HCT116 (cell line): ENCODE results near the gene CYSRT1. TPM values are rescaled to one million over a fixed set of nuclear protein-coding genes. Genes with fewer than 3 reads are reported as not detected.

Experiments used
- ATAC-seq: fragments of 200-7000 bp; cut with Tn5 transposase; 2 replicates; pipeline ENCODE4 v1.9.1; 2020; ENCODE audit warnings: mild to moderate bottlenecking, moderate library complexity
- BruUV-seq: library from RNA; stranded (reverse); fragments of 400-500 nt; replicated peaks from 2 replicates; lab custom pipeline; 2021; lab: Mats Ljungman, UMichigan
- CTCF ChIA-PET: fragments of 300-600 bp; sonication (Branson Sonifier 250); formaldehyde crosslinking; loops from one replicate; lab custom pipeline; 2021; ENCODE audit warnings: antibody characterized with exemption; lab: Charles Lee
- POLR2A ChIA-PET: fragments of 300-600, 350-600 bp; sonication (Branson Sonifier 250); formaldehyde crosslinking; loops from one replicate; lab custom pipeline; 2021; ENCODE audit warnings: antibody characterized with exemption; lab: Charles Lee
- RAD21 ChIA-PET, 2 experiments: fragments of 300-600 bp; sonication (Branson Sonifier 250); formaldehyde crosslinking; loops; one replicate each; lab custom pipeline; 2023; ENCODE audit warnings: low total read pairs in 2 of 2; ENCODE audit not compliant: uncharacterized antibody in 2 of 2, unreplicated experiment in 2 of 2, low non-redundant PET in 1 of 2; lab: Charles Lee
- DNase-seq: peaks from one replicate; pipeline ENCODE4 v3.0.0-alpha.2; 2010; ENCODE audit warnings: low read depth, low spot score
- H2AFZ ChIP-seq: fragments of 200-600 bp; shearing (Covaris generic), sonication (generic); 2 replicates; pipeline ENCODE4 v1.6.1; 2017; ENCODE audit warnings: low read depth, mixed run types, mixed read lengths, antibody characterized with exemption, low read length; ENCODE audit not compliant: poor library complexity, severe bottlenecking
- H3K27ac ChIP-seq: 2 replicates; pipeline ENCODE4 v1.5.1; 2012; ENCODE audit warnings: low read depth, low read length
- H3K27me3 ChIP-seq: fragments of 200-600 bp; sonication (generic); 2 replicates; pipeline ENCODE4 v1.6.1; 2016; ENCODE audit warnings: mixed run types, low read length, mixed read lengths; ENCODE audit not compliant: insufficient read depth
- H3K36me3 ChIP-seq, 2 experiments: fragments of 200-500 bp in 1 of 2; fragments of 200-600 bp in 1 of 2; sonication (Bioruptor generic) in 1 of 2; sonication (generic) in 1 of 2; 2 replicates each; pipeline versions ENCODE4 v1.5.1 to v1.6.1; 2014 to 2016; ENCODE audit warnings: low read length in 2 of 2, inconsistent platforms in 1 of 2, mixed read lengths in 1 of 2, mixed run types in 1 of 2; ENCODE audit not compliant: insufficient read depth in 2 of 2, control insufficient read depth in 1 of 2
- H3K4me1 ChIP-seq, 2 experiments: fragments of 200-600 bp in 1 of 2; sonication (generic) in 1 of 2; 2 replicates each; pipeline versions ENCODE4 v1.5.1 to v1.6.1; 2012 to 2017; ENCODE audit warnings: low read length in 2 of 2, inconsistent platforms in 1 of 2, mild to moderate bottlenecking in 1 of 2, mixed read lengths in 1 of 2, mixed run types in 1 of 2, moderate library complexity in 1 of 2; ENCODE audit not compliant: insufficient read depth in 2 of 2, control insufficient read depth in 1 of 2
- H3K4me2 ChIP-seq: fragments of 200-600 bp; sonication (generic); 2 replicates; pipeline ENCODE4 v1.6.1; 2017; ENCODE audit warnings: mixed run types, low read length, mixed read lengths
- H3K4me3 ChIP-seq, 2 experiments: fragments of 200-600 bp in 1 of 2; sonication (generic) in 1 of 2; replicated peaks in 1 of 2; 2 replicates each; pipeline ENCODE4 v1.5.1; 2011 to 2016; ENCODE audit warnings: low read length in 2 of 2, control low read depth in 1 of 2, low read depth in 1 of 2, mild to moderate bottlenecking in 1 of 2, mixed read lengths in 1 of 2, mixed run types in 1 of 2
- H3K79me2 ChIP-seq: fragments of 200-600 bp; sonication (generic); 2 replicates; pipeline ENCODE4 v1.6.1; 2017; ENCODE audit warnings: mild to moderate bottlenecking, mixed run types, low read length, moderate library complexity, mixed read lengths; ENCODE audit not compliant: insufficient read depth
- H3K9ac ChIP-seq: fragments of 200-600 bp; sonication (generic); 2 replicates; pipeline ENCODE4 v1.6.1; 2016; ENCODE audit warnings: low read length, mixed read lengths
- H3K9me2 ChIP-seq: fragments of 200-600 bp; sonication (generic), shearing (Covaris generic); 2 replicates; pipeline ENCODE4 v1.6.1; 2017; ENCODE audit warnings: mixed run types, mild to moderate bottlenecking, moderate library complexity; ENCODE audit not compliant: insufficient read depth
- H3K9me3 ChIP-seq, 2 experiments: fragments of 200-500 bp in 1 of 2; fragments of 200-600 bp in 1 of 2; sonication (Bioruptor generic) in 1 of 2; sonication (generic) in 1 of 2; 2 replicates each; pipeline ENCODE4 v1.6.1; 2014 to 2017; ENCODE audit warnings: low read length in 2 of 2, mixed read lengths in 2 of 2, inconsistent platforms in 1 of 2, low read depth in 1 of 2, mild to moderate bottlenecking in 1 of 2, mixed run types in 1 of 2, moderate library complexity in 1 of 2; ENCODE audit not compliant: control insufficient read depth in 1 of 2, insufficient read depth in 1 of 2
- H4K20me1 ChIP-seq: fragments of 200-600 bp; sonication (generic), shearing (Covaris generic); 2 replicates; pipeline ENCODE4 v1.6.1; 2017; ENCODE audit warnings: mixed run types, mild to moderate bottlenecking, moderate library complexity; ENCODE audit not compliant: insufficient read depth
- CBX3 ChIP-seq: IDR thresholded peaks from 2 replicates; pipeline ENCODE4 v1.6.1; 2012; ENCODE audit warnings: low read depth
- CEBPB ChIP-seq: IDR thresholded peaks from 2 replicates; pipeline ENCODE4 v1.6.1; 2012; ENCODE audit warnings: low read depth
- EZH2 ChIP-seq: fragments of 200-600 bp; sonication (generic); IDR thresholded peaks from 2 replicates; pipeline ENCODE4 v1.6.1; 2017; ENCODE audit warnings: antibody characterized with exemption, mixed run types
- JUND ChIP-seq: IDR thresholded peaks from 2 replicates; pipeline ENCODE4 v1.6.1; 2012
- MAX ChIP-seq: IDR thresholded peaks from 2 replicates; pipeline ENCODE4 v1.6.1; 2012
- POLR2A ChIP-seq: IDR thresholded peaks from 2 replicates; pipeline ENCODE4 v1.7.0; 2011; ENCODE audit warnings: borderline replicate concordance; ENCODE audit not compliant: insufficient read depth, insufficient read length; ENCODE audit errors: extremely low read depth
- RAD21 ChIP-seq: IDR thresholded peaks from 2 replicates; pipeline ENCODE4 v1.6.1; 2012; ENCODE audit warnings: low read depth, mild to moderate bottlenecking
- SRF ChIP-seq: IDR thresholded peaks from 2 replicates; pipeline ENCODE4 v1.6.1; 2012; ENCODE audit warnings: low read depth
- TCF7L2 ChIP-seq: IDR thresholded peaks from 2 replicates; pipeline ENCODE4 v1.7.0; 2011; ENCODE audit warnings: borderline replicate concordance, inconsistent platforms; ENCODE audit not compliant: insufficient read depth, insufficient read length; ENCODE audit errors: extremely low read depth
- YY1 ChIP-seq: IDR thresholded peaks from 2 replicates; pipeline ENCODE4 v1.6.1; 2011; ENCODE audit warnings: low read length, low read depth, moderate library complexity, mild to moderate bottlenecking; ENCODE audit not compliant: insufficient replicate concordance; ENCODE audit errors: extremely low read depth
- ZBTB33 ChIP-seq: IDR thresholded peaks from 2 replicates; pipeline ENCODE4 v1.6.1; 2011; ENCODE audit warnings: mild to moderate bottlenecking, low read length, moderate library complexity; ENCODE audit not compliant: insufficient replicate concordance; ENCODE audit errors: extremely low read depth
- intact Hi-C: fragments of 100-400 bp; cut with micrococcal nuclease; formaldehyde crosslinking; loops from 2 replicates; pipeline ENCODE4 v1.10.0; 2022
- total RNA-seq: library from RNA; stranded (reverse); gene quantifications from one replicate; pipeline ENCODE4 v1.2.1, GENCODE V29; 2021; ENCODE audit not compliant: unreplicated experiment

CYSRT1 gene
- total RNA-seq, 1 experiment from 2014 or later = 4.3 TPM

GRCh38 chr9:137270929-137271695, 46.1 kb downstream of the CYSRT1 start:
- no TSS peak for BruUV-seq
- Histone ChIP-seq H3K9me3 (no peaks in the 10 kb centered on the region), H3K9ac (no peak overlapping the region), H3K4me1 (peaks cover 20 to 25% of the 10 kb centered on the region in 2 experiments; a peak in 3 of 4 replicates), H3K9me2 (no peaks in the 10 kb centered on the region), H3K36me3 (peaks cover 8 to 25% of the 10 kb centered on the region in 2 experiments; a peak in 3 of 4 replicates)
- ChIA-PET CTCF (no interaction called here), POLR2A (no interaction called here)
- intact Hi-C loops = no loop called here
- no peak for DNase-seq
- TF ChIP-seq JUND = no peak
- no peak for TF ChIP-seq SRF
- TF ChIP-seq RAD21 = no peak
- TF ChIP-seq EZH2 = no peak
- TF ChIP-seq POLR2A = no peak
- no peak for TF ChIP-seq CEBPB
- no peak for TF ChIP-seq ZBTB33
- TF ChIP-seq CBX3 = no peak
- TF ChIP-seq YY1 = no peak
- TF ChIP-seq TCF7L2 = no peak
- no peak for TF ChIP-seq MAX
- TF ChIP-seq, all 23 proteins: peak for 0
- no peak for ATAC-seq
- no peak overlapping the region for H3K4me2 ChIP-seq
- H2AFZ ChIP-seq = no peak overlapping the region
- H3K4me3 ChIP-seq = no peak overlapping the region
- H3K27me3 ChIP-seq = no peaks in the 10 kb centered on the region
- no peaks in the 10 kb centered on the region for H3K79me2 ChIP-seq
- RAD21 ChIA-PET = no interaction called here
- no peaks in the 10 kb centered on the region for H4K20me1 ChIP-seq
- no peak overlapping the region; the same call in 1 of the 2 replicates for H3K27ac ChIP-seq
